Measurements from ENCODE around the gene CARD6. TPM values are rescaled to one million over a fixed set of nuclear protein-coding genes. Genes with fewer than 3 reads are reported as not detected.

The CARD6 gene
- total and polyA plus RNA-seq, 9 of the 15 experiments (the other 6 are each of a cell fraction or from before 2014, with no cell fraction given), result 3.5 to 8.3 (median 5.9) TPM

- TF ChIP-seq MXD1 (CRISPR knock-in tag; IDR thresholded peaks at IDR 0.05; ENCODE audit: borderline replicate concordance, poor library complexity, severe bottlenecking), result no peak
- peak; percentile 47; the same call in 1 of the 2 replicates for TF ChIP-seq HDAC8 (tag; IDR thresholded peaks at IDR 0.05)
- peak; percentile 96 for TF ChIP-seq CREM (IDR thresholded peaks at IDR 0.05; ENCODE audit: low read depth)
- peak; percentile 36 for TF ChIP-seq THRB (CRISPR knock-in tag; conservative IDR thresholded peaks at IDR 0.05)
- TF ChIP-seq ZFP36 (IDR thresholded peaks at IDR 0.05; ENCODE audit: low read depth, low read length, partially characterized antibody), result peak; percentile 59
- TF ChIP-seq ZNF274 (IDR thresholded peaks at IDR 0.05; ENCODE audit: borderline replicate concordance, low read depth, low read length), result no peak
- TF ChIP-seq, protein P1, sequence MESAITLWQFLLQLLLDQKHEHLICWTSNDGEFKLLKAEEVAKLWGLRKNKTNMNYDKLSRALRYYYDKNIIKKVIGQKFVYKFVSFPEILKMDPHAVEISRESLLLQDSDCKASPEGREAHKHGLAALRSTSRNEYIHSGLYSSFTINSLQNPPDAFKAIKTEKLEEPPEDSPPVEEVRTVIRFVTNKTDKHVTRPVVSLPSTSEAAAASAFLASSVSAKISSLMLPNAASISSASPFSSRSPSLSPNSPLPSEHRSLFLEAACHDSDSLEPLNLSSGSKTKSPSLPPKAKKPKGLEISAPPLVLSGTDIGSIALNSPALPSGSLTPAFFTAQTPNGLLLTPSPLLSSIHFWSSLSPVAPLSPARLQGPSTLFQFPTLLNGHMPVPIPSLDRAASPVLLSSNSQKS (CRISPR knock-in tag; IDR thresholded peaks at IDR 0.05), result no peak
- TF ChIP-seq, protein P2, sequence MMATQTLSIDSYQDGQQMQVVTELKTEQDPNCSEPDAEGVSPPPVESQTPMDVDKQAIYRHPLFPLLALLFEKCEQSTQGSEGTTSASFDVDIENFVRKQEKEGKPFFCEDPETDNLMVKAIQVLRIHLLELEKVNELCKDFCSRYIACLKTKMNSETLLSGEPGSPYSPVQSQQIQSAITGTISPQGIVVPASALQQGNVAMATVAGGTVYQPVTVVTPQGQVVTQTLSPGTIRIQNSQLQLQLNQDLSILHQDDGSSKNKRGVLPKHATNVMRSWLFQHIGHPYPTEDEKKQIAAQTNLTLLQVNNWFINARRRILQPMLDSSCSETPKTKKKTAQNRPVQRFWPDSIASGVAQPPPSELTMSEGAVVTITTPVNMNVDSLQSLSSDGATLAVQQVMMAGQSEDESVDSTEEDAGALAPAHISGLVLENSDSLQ (IDR thresholded peaks at IDR 0.05), result peak; percentile 74
- 0 out of 2 replicates have a peak, but pooled peaks have one; percentile 67 for TF ChIP-seq SLC30A9 (CRISPR knock-in tag; IDR thresholded peaks at IDR 0.05)
- peak; percentile 96 for TF ChIP-seq GTF2F1 (IDR thresholded peaks at IDR 0.05; ENCODE audit: low read depth, low read length)
- TF ChIP-seq NR2F6 (CRISPR knock-in tag; IDR thresholded peaks at IDR 0.05), result no peak; the same call in 1 of the 2 replicates
- TF ChIP-seq ZNF551 (CRISPR knock-in tag; IDR thresholded peaks at IDR 0.05), result 0 out of 2 replicates have a peak, but pooled peaks have one; percentile 53
- 0 out of 2 replicates have a peak, but pooled peaks have one; percentile 22 for TF ChIP-seq FOSL1 (tag; conservative IDR thresholded peaks at IDR 0.05)
- no peak for TF ChIP-seq GABPB2 (CRISPR knock-in tag; conservative IDR thresholded peaks at IDR 0.05)
- TF ChIP-seq HNRNPH1 (optimal IDR thresholded peaks at IDR 0.05; ENCODE audit: low read depth, low read length), result no peak
- peak; percentile 100 for TF ChIP-seq GABPA (tag; conservative IDR thresholded peaks at IDR 0.05; ENCODE audit: low read depth)
- TF ChIP-seq ZNF316 (IDR thresholded peaks at IDR 0.05), result peak; percentile 43
- TF ChIP-seq ZEB2 (IDR thresholded peaks at IDR 0.05), result peak; percentile 99
- TF ChIP-seq ZNF79 (CRISPR knock-in tag; IDR thresholded peaks at IDR 0.05; ENCODE audit: low read depth), result no peak
- peak; percentile 82 for TF ChIP-seq HDAC3 (IDR thresholded peaks at IDR 0.05; ENCODE audit: borderline replicate concordance, partially characterized antibody)
- 0 out of 2 replicates have a peak, but pooled peaks have one; percentile 27 for TF ChIP-seq ZNF324 (CRISPR knock-in tag; IDR thresholded peaks at IDR 0.05)
- TF ChIP-seq DPF2 (IDR thresholded peaks at IDR 0.05), result no peak; the same call in 1 of the 2 replicates
- TF ChIP-seq, protein P3, sequence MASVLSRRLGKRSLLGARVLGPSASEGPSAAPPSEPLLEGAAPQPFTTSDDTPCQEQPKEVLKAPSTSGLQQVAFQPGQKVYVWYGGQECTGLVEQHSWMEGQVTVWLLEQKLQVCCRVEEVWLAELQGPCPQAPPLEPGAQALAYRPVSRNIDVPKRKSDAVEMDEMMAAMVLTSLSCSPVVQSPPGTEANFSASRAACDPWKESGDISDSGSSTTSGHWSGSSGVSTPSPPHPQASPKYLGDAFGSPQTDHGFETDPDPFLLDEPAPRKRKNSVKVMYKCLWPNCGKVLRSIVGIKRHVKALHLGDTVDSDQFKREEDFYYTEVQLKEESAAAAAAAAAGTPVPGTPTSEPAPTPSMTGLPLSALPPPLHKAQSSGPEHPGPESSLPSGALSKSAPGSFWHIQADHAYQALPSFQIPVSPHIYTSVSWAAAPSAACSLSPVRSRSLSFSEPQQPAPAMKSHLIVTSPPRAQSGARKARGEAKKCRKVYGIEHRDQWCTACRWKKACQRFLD (CRISPR knock-in tag; IDR thresholded peaks at IDR 0.05), result peak; percentile 92
Observed at GRCh38 chr5:40834849-40835787, 6.0 kb upstream of the CARD6 start, which contains the start of gene RPL37 (continued).
